Measurements from ENCODE around the gene HMBS. TPM values are rescaled to one million over a fixed set of nuclear protein-coding genes. Genes with fewer than 3 reads are reported as not detected.

HMBS gene
- total RNA-seq, 1 donor from 2014 or later: 19.5 TPM

GRCh38 chr11:119107538-119108145, 23.0 kb downstream of the HMBS start:
- Histone ChIP-seq H3K36me3 (peaks cover 23% of the 10 kb centered on the region), H3K27me3 (no peaks in the 10 kb centered on the region), H3K9me3 (no peaks in the 10 kb centered on the region), H3K4me1 (peaks cover 22% of the 10 kb centered on the region), H3K27ac (peak overlapping the region; percentile 83), H3K4me3 (peak overlapping the region; percentile 99)
- DNase-seq: peak; percentile 68
- TF ChIP-seq CTCF (IDR thresholded peaks at IDR 0.05): no peak
- ATAC-seq: peak; percentile 22
- intact Hi-C loops (cut with DNase I): loop anchor here (2.0 kb wide), 1 partner anchor 13 kb away; the partner anchor contains the start of gene HINFP

GRCh38 chr11:119108146-119108856, 23.6 kb downstream of the HMBS start:
- intact Hi-C loops (cut with DNase I): no loop called here
- peaks cover 22% of the 10 kb centered on the region for H3K4me1 ChIP-seq
- DNase-seq (peak; percentile 76), ATAC-seq (peak; percentile 40)
- peak overlapping the region; percentile 99 for H3K4me3 ChIP-seq
- no peak for TF ChIP-seq CTCF (IDR thresholded peaks at IDR 0.05)
- peaks cover 29% of the 10 kb centered on the region for H3K36me3 ChIP-seq
- no peaks in the 10 kb centered on the region for H3K27me3 ChIP-seq
- H3K27ac ChIP-seq: peak overlapping the region; percentile 83
- no peaks in the 10 kb centered on the region for H3K9me3 ChIP-seq

- Histone ChIP-seq H3K4me1 (peaks cover 22% of the 10 kb centered on the region), H3K4me3 (peak overlapping the region; percentile 99), H3K27ac (no peak overlapping the region), H3K9me3 (no peaks in the 10 kb centered on the region), H3K27me3 (no peaks in the 10 kb centered on the region), H3K36me3 (peaks cover 33% of the 10 kb centered on the region)
- ATAC-seq: no peak
- no peak for DNase-seq
- intact Hi-C loops (cut with DNase I): no loop called here
- no peak for TF ChIP-seq CTCF (IDR thresholded peaks at IDR 0.05)
Measured at GRCh38 chr11:119108857-119109221, 24.2 kb downstream of the HMBS start.

GRCh38 chr11:119109843-119110242, 25.2 kb downstream of the HMBS start:
- Histone ChIP-seq H3K4me3 (no peak overlapping the region), H3K36me3 (peaks cover 42% of the 10 kb centered on the region), H3K4me1 (peaks cover 22% of the 10 kb centered on the region), H3K27ac (no peak overlapping the region), H3K9me3 (no peaks in the 10 kb centered on the region), H3K27me3 (no peaks in the 10 kb centered on the region)
- TF ChIP-seq CTCF (IDR thresholded peaks at IDR 0.05): no peak
- ATAC-seq: no peak
- intact Hi-C loops (cut with DNase I): no loop called here
- DNase-seq: no peak

GRCh38 chr11:119110439-119110838, 25.8 kb downstream of the HMBS start:
- H3K36me3 ChIP-seq: peaks cover 42% of the 10 kb centered on the region
- H3K9me3 ChIP-seq: no peaks in the 10 kb centered on the region
- no peaks in the 10 kb centered on the region for H3K27me3 ChIP-seq
- DNase-seq: no peak
- ATAC-seq: no peak
- H3K4me1 ChIP-seq: peaks cover 22% of the 10 kb centered on the region
- H3K27ac ChIP-seq: no peak overlapping the region
- no peak for TF ChIP-seq CTCF (IDR thresholded peaks at IDR 0.05)
- H3K4me3 ChIP-seq: no peak overlapping the region
- intact Hi-C loops (cut with DNase I): no loop called here

Measured in upper lobe of right lung (tissue), 1 donor.